Peyer's patch (tissue), 4 donors: Measurements from ENCODE around the gene CHCHD3.

ENCODE experiments used
- POLR2A ChIP-seq, 2 donors: fragments of 450-650 bp; IDR thresholded peaks; one replicate each; pipeline ENCODE4 v1.5.1; 2017; ENCODE audit warnings: antibody characterized with exemption in 2 of 2, mild to moderate bottlenecking in 2 of 2, moderate library complexity in 2 of 2
- TF ChIP-seq, protein P1 (sequence below), 6 experiments: fragments of 450-650 bp in 4 of 6; fragments of 200-600 bp in 2 of 6; sonication (generic) in 1 of 6; IDR thresholded peaks; one replicate each; pipeline ENCODE4 v1.5.1; 2017 to 2019; ENCODE audit warnings: antibody characterized with exemption in 6 of 6, mild to moderate bottlenecking in 3 of 6, moderate library complexity in 1 of 6

DNA sequence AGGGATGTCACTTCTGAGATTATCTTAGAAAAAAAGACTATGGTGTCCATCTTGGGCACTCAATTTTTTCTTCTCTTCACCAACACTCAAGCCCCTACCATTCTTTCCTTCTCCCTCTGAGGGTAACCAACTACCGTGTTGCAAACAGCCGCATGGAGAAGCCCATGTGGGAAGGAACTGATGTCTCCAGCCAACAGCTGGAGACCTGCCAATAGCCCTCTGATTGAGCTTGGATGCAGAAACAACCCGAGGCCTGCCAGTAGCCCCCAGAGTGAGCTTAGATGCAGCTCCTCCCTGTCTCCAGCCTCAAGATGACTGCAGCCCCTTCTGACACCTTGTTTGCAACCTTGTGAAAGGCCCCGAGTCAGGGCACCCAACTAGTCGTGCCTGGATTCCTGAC, 36.4 kb upstream of the CHCHD3 start:
- no peak for TF ChIP-seq POLR2A (IDR thresholded peaks at IDR 0.05)
- TF ChIP-seq, protein P1, sequence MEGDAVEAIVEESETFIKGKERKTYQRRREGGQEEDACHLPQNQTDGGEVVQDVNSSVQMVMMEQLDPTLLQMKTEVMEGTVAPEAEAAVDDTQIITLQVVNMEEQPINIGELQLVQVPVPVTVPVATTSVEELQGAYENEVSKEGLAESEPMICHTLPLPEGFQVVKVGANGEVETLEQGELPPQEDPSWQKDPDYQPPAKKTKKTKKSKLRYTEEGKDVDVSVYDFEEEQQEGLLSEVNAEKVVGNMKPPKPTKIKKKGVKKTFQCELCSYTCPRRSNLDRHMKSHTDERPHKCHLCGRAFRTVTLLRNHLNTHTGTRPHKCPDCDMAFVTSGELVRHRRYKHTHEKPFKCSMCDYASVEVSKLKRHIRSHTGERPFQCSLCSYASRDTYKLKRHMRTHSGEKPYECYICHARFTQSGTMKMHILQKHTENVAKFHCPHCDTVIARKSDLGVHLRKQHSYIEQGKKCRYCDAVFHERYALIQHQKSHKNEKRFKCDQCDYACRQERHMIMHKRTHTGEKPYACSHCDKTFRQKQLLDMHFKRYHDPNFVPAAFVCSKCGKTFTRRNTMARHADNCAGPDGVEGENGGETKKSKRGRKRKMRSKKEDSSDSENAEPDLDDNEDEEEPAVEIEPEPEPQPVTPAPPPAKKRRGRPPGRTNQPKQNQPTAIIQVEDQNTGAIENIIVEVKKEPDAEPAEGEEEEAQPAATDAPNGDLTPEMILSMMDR (IDR thresholded peaks at IDR 0.05), result no peak
